ENCODE measurements around the gene GRID1.

GRCh38 chr10:85604884-85605283, 761.7 kb downstream of the GRID1 start:
- no peak for TF ChIP-seq ZNF274 (IDR thresholded peaks at IDR 0.05; ENCODE audit: low read depth, low read length)
- TF ChIP-seq YY1 (IDR thresholded peaks at IDR 0.05; ENCODE audit: insufficient read depth, insufficient read length) = no peak
